IMR-90 (cell line): Measurements from ENCODE around the gene ADCY2. TPM values are rescaled to one million over a fixed set of nuclear protein-coding genes. Genes with fewer than 3 reads are reported as not detected.

ENCODE experiments used
- ATAC-seq: fragments of 200-7000 bp; cut with Tn5 transposase; 2 replicates; pipeline ENCODE4 v1.9.1; 2020; ENCODE audit warnings: low read depth, mild to moderate bottlenecking, moderate library complexity
- BruUV-seq: library from RNA; stranded (reverse); fragments of 400-500 nt; replicated peaks from 2 replicates; lab custom pipeline; 2021; lab: Mats Ljungman, UMichigan
- CTCF ChIA-PET: fragments of 300-600 bp; formaldehyde crosslinking; extraction: SDS; loops from one replicate; lab custom pipeline; 2021; ENCODE audit warnings: antibody characterized with exemption; lab: Yijun Ruan, JAX
- POLR2A ChIA-PET: fragments of 300-600 bp; sonication (Branson Sonifier 250); formaldehyde crosslinking; loops from one replicate; lab custom pipeline; 2022; ENCODE audit warnings: antibody characterized with exemption; ENCODE audit not compliant: unreplicated experiment; lab: Charles Lee
- DNase-seq: peaks from one replicate; pipeline ENCODE4 v3.0.0; 2013
- H2AFZ ChIP-seq: replicated peaks from 2 replicates; pipeline ENCODE3; 2013; ENCODE audit warnings: low read length, mild to moderate bottlenecking; ENCODE audit not compliant: poor library complexity
- H2AK5ac ChIP-seq: 2 replicates; pipeline ENCODE4 v1.6.1; 2013; ENCODE audit warnings: low read depth, low read length, inconsistent platforms
- H2AK9ac ChIP-seq: replicated peaks from 2 replicates; pipeline ENCODE3; 2013; ENCODE audit warnings: mild to moderate bottlenecking, low read depth, low read length, moderate library complexity; ENCODE audit not compliant: poor library complexity
- H2BK120ac ChIP-seq: 2 replicates; pipeline ENCODE4 v1.6.1; 2013; ENCODE audit warnings: low read depth, low read length, inconsistent platforms
- H2BK15ac ChIP-seq: 3 replicates; pipeline ENCODE4 v1.6.1; 2013; ENCODE audit warnings: low read depth, low read length, inconsistent platforms
- H2BK20ac ChIP-seq: 2 replicates; pipeline ENCODE4 v1.6.1; 2013; ENCODE audit warnings: low read depth, mild to moderate bottlenecking, inconsistent platforms, low read length, moderate library complexity
- H2BK5ac ChIP-seq: 2 replicates; pipeline ENCODE4 v1.6.1; 2013; ENCODE audit warnings: mild to moderate bottlenecking, low read depth, low read length, inconsistent platforms; ENCODE audit not compliant: poor library complexity, severe bottlenecking
- H3K14ac ChIP-seq: replicated peaks from 2 replicates; pipeline ENCODE4 v1.6.1; 2013; ENCODE audit warnings: low read depth, low read length, inconsistent platforms
- H3K18ac ChIP-seq: 2 replicates; pipeline ENCODE4 v1.6.1; 2013; ENCODE audit warnings: low read depth, low read length, control low read depth
- H3K23ac ChIP-seq: 2 replicates; pipeline ENCODE4 v1.6.1; 2013; ENCODE audit warnings: low read depth, low read length, inconsistent platforms
- H3K27ac ChIP-seq: 2 replicates; pipeline ENCODE4 v1.5.1; 2013; ENCODE audit warnings: mild to moderate bottlenecking, control low read depth, low read length; ENCODE audit not compliant: insufficient read depth
- H3K27me3 ChIP-seq: 2 replicates; pipeline ENCODE4 v1.6.1; 2013; ENCODE audit warnings: low read length; ENCODE audit not compliant: control insufficient read depth, insufficient read depth
- H3K36me3 ChIP-seq: 2 replicates; pipeline ENCODE4 v1.6.1; 2013; ENCODE audit warnings: low read length, mixed read lengths; ENCODE audit not compliant: control insufficient read depth, insufficient read depth
- H3K4ac ChIP-seq: 2 replicates; pipeline ENCODE4 v1.6.1; 2013; ENCODE audit warnings: low read depth, low read length, inconsistent platforms
- H3K4me1 ChIP-seq: 2 replicates; pipeline ENCODE4 v1.6.1; 2013; ENCODE audit warnings: low read length, mixed read lengths; ENCODE audit not compliant: control insufficient read depth, insufficient read depth
- H3K4me2 ChIP-seq: 2 replicates; pipeline ENCODE4 v1.6.1; 2013; ENCODE audit warnings: low read depth, mild to moderate bottlenecking, control low read depth, low read length, moderate library complexity
- H3K4me3 ChIP-seq: 2 replicates; pipeline ENCODE4 v1.5.1; 2013; ENCODE audit warnings: low read depth, mild to moderate bottlenecking, control low read depth, low read length, moderate library complexity; ENCODE audit not compliant: insufficient read depth
- H3K56ac ChIP-seq: 2 replicates; pipeline ENCODE4 v1.6.1; 2013; ENCODE audit warnings: low read length, inconsistent platforms; ENCODE audit not compliant: insufficient read depth; ENCODE audit errors: extremely low read depth
- H3K79me1 ChIP-seq, 2 experiments: 2 replicates each; pipeline ENCODE4 v1.6.1; 2013; ENCODE audit warnings: low read length in 2 of 2, inconsistent platforms in 1 of 2, low read depth in 1 of 2
- H3K9ac ChIP-seq: 2 replicates; pipeline ENCODE4 v1.6.1; 2013; ENCODE audit warnings: low read depth, low read length, control low read depth
- H3K9me1 ChIP-seq: 2 replicates; pipeline ENCODE4 v1.6.1; 2013; ENCODE audit warnings: low read length, inconsistent platforms; ENCODE audit not compliant: insufficient read depth
- H3K9me3 ChIP-seq: 2 replicates; pipeline ENCODE4 v1.6.1; 2013; ENCODE audit warnings: low read length; ENCODE audit not compliant: control insufficient read depth, insufficient read depth
- H4K20me1 ChIP-seq: 2 replicates; pipeline ENCODE4 v1.6.1; 2013; ENCODE audit warnings: low read length, inconsistent platforms; ENCODE audit not compliant: insufficient read depth
- H4K5ac ChIP-seq: 2 replicates; pipeline ENCODE4 v1.6.1; 2013; ENCODE audit warnings: mild to moderate bottlenecking, low read depth, low read length, control low read depth
- H4K8ac ChIP-seq, 2 experiments: 2 replicates each; pipeline ENCODE4 v1.6.1; 2013; ENCODE audit warnings: low read depth in 2 of 2, low read length in 2 of 2, control low read depth in 1 of 2, inconsistent platforms in 1 of 2
- H4K91ac ChIP-seq: 2 replicates; pipeline ENCODE4 v1.6.1; 2013; ENCODE audit warnings: low read depth, low read length, inconsistent platforms; ENCODE audit not compliant: insufficient read depth
- BHLHE40 ChIP-seq: fragments of 150-350 bp; IDR thresholded peaks from 2 replicates; pipeline ENCODE4 v1.6.1; 2016; ENCODE audit warnings: mild to moderate bottlenecking, low read depth, low read length
- CEBPB ChIP-seq: IDR thresholded peaks from 2 replicates; pipeline ENCODE4 v1.6.1; 2012; ENCODE audit warnings: low read depth, low read length, improper control_type of control experiment
- CHD1 ChIP-seq: IDR thresholded peaks from 2 replicates; pipeline ENCODE4 v1.6.1; 2012; ENCODE audit warnings: low read depth, low read length, improper control_type of control experiment
- CTCF ChIP-seq: conservative IDR thresholded peaks from 2 replicates; pipeline ENCODE4 v1.5.1; 2012; ENCODE audit warnings: mild to moderate bottlenecking, low read depth, low read length, improper control_type of control experiment
- ELK1 ChIP-seq: fragments of 150-350 bp; IDR thresholded peaks from 2 replicates; pipeline ENCODE4 v1.6.1; 2016; ENCODE audit warnings: low read depth, mild to moderate bottlenecking, low read length, moderate library complexity, borderline replicate concordance
- FOS ChIP-seq: fragments of 150-350 bp; IDR thresholded peaks from 2 replicates; pipeline ENCODE4 v1.6.1; 2016; ENCODE audit warnings: low read depth, low read length
- MAFK ChIP-seq: IDR thresholded peaks from 2 replicates; pipeline ENCODE4 v1.6.1; 2012; ENCODE audit warnings: low read depth, low read length, improper control_type of control experiment
- MAZ ChIP-seq: IDR thresholded peaks from 2 replicates; pipeline ENCODE4 v1.6.1; 2012; ENCODE audit warnings: low read depth, mild to moderate bottlenecking, low read length, improper control_type of control experiment, moderate library complexity, borderline replicate concordance
- MXI1 ChIP-seq: IDR thresholded peaks from 2 replicates; pipeline ENCODE4 v1.6.1; 2012; ENCODE audit warnings: low read depth, mild to moderate bottlenecking, low read length, moderate library complexity, borderline replicate concordance
- NFE2L2 ChIP-seq: fragments of 150-350 bp; IDR thresholded peaks from 2 replicates; pipeline ENCODE4 v1.6.1; 2016; ENCODE audit warnings: low read depth, mild to moderate bottlenecking, low read length
- POLR2A ChIP-seq: IDR thresholded peaks from 2 replicates; pipeline ENCODE4 v1.6.1; 2012; ENCODE audit warnings: mild to moderate bottlenecking, low read depth, low read length
- RAD21 ChIP-seq: IDR thresholded peaks from 2 replicates; pipeline ENCODE4 v1.6.1; 2012; ENCODE audit warnings: low read length, improper control_type of control experiment
- RCOR1 ChIP-seq: IDR thresholded peaks from 2 replicates; pipeline ENCODE4 v1.6.1; 2012; ENCODE audit warnings: mild to moderate bottlenecking, low read length, improper control_type of control experiment; ENCODE audit not compliant: insufficient replicate concordance
- RFX5 ChIP-seq: IDR thresholded peaks from 2 replicates; pipeline ENCODE4 v1.8.0; 2012; ENCODE audit warnings: low read depth, mild to moderate bottlenecking, low read length, moderate library complexity
- SMC3 ChIP-seq: fragments of 150-350 bp; IDR thresholded peaks from 2 replicates; pipeline ENCODE4 v1.6.1; 2016; ENCODE audit warnings: low read depth, mild to moderate bottlenecking, antibody characterized with exemption, low read length, moderate library complexity
- USF2 ChIP-seq: fragments of 150-350 bp; IDR thresholded peaks from 2 replicates; pipeline ENCODE4 v1.6.1; 2017; ENCODE audit warnings: mild to moderate bottlenecking, antibody characterized with exemption, low read length, low read depth
- WGBS, 2 experiments: methylation state at CpG; one replicate each; pipeline versions ENCODE4 v1.1.5 to v1.1.7; 2013; ENCODE audit warnings: missing lambda C conversion rate in 2 of 2; ENCODE audit not compliant: insufficient read length in 1 of 2; ENCODE audit errors: extremely low coverage in 2 of 2; 5-methylcytosine and 5-hydroxymethylcytosine counted together
- dilution Hi-C: fragments of 300-500 bp; cut with HindIII; formaldehyde crosslinking; loops from one replicate; pipeline ENCODE4 v1.14.3; 2018; ENCODE audit warnings: low sequenced_read_pairs; ENCODE audit not compliant: unreplicated experiment
- in situ Hi-C: fragments of 300-500 bp; cut with MboI; formaldehyde crosslinking; loops from 3 replicates; pipeline ENCODE4 v1.14.3; 2019; ENCODE audit warnings: low sequenced_read_pairs, inconsistent platforms, mixed read lengths
- intact Hi-C: fragments of 100-400 bp; cut with micrococcal nuclease; formaldehyde crosslinking; loops from 2 replicates; pipeline ENCODE4 v1.10.0; 2022
- polyA plus RNA-seq, 3 experiments: library from polyadenylated mRNA; depleted of rRNA; stranded (reverse); fragments of >200 nt; gene quantifications; 2 replicates each; pipeline ENCODE4 v1.2.3, GENCODE V29; 2012; ENCODE audit warnings: low replicate concordance in 1 of 3
- total RNA-seq: library from RNA; depleted of rRNA; stranded (reverse); fragments of >200 nt; gene quantifications from 2 replicates; pipeline ENCODE4 v1.2.3, GENCODE V29; 2012

The ADCY2 gene
- total and polyA plus RNA-seq, 2 of the 4 experiments (the other 2 are of a cell fraction): not detected

- no TSS peak for BruUV-seq
- dilution Hi-C loops: no loop called here
- H3K27ac ChIP-seq: no peak overlapping the region
- no peaks in the 10 kb centered on the region for H3K9me1 ChIP-seq
- H3K23ac ChIP-seq: no peak overlapping the region
- WGBS, 2 experiments: 0% methylated on average over 1 of the region's 4 CpGs; no CpG with 5 or more reads in 1 of the 2 experiments
- H3K4me2 ChIP-seq: no peak overlapping the region
- H3K27me3 ChIP-seq: no peaks in the 10 kb centered on the region
- no peak overlapping the region for H3K9ac ChIP-seq
- H2AK5ac ChIP-seq: no peak overlapping the region
- H3K36me3 ChIP-seq: no peaks in the 10 kb centered on the region
- H3K9me3 ChIP-seq: peaks cover 12% of the 10 kb centered on the region
- no peak overlapping the region for H4K5ac ChIP-seq
- TF ChIP-seq MXI1 (no peak), MAFK (no peak), CHD1 (no peak), POLR2A (no peak), SMC3 (no peak), RAD21 (no peak), RFX5 (no peak), USF2 (no peak), MAZ (no peak), CEBPB (no peak), FOS (no peak), BHLHE40 (no peak), NFE2L2 (no peak), CTCF (no peak), ELK1 (no peak), RCOR1 (no peak)
- no peak overlapping the region for H4K91ac ChIP-seq
- no peak overlapping the region for H3K56ac ChIP-seq
- no peaks in the 10 kb centered on the region for H4K20me1 ChIP-seq
- DNase-seq (no peak), ATAC-seq (no peak)
- H3K4me3 ChIP-seq: no peak overlapping the region
- H3K18ac ChIP-seq: no peak overlapping the region
- POLR2A ChIA-PET: no interaction called here
- no peak overlapping the region for H2BK15ac ChIP-seq
- no peak overlapping the region for H3K4ac ChIP-seq
- H2AFZ ChIP-seq: no peak overlapping the region
- no peaks in the 10 kb centered on the region for H3K4me1 ChIP-seq
- no peak overlapping the region for H2AK9ac ChIP-seq
- intact Hi-C loops: no loop called here
- H3K14ac ChIP-seq: no peak overlapping the region
- CTCF ChIA-PET: no interaction called here
- H3K79me1 ChIP-seq: no peaks in the 10 kb centered on the region
- no peak overlapping the region for H2BK5ac ChIP-seq
- H4K8ac ChIP-seq: no peak overlapping the region
- in situ Hi-C loops: no loop called here
- H2BK20ac ChIP-seq: no peak overlapping the region
- no peak overlapping the region for H2BK120ac ChIP-seq
These were observed 310.3 kb downstream of the ADCY2 start for GRCh38 chr5:7706256-7706655.
